Measurements from ENCODE around the gene ZNF407. TPM values are rescaled to one million over a fixed set of nuclear protein-coding genes. Genes with fewer than 3 reads are reported as not detected.

ZNF407 gene
- total and polyA plus RNA-seq, 2 of the 13 experiments (the other 11 are each of a cell fraction or from before 2014, with no cell fraction given), result 2.3 to 8.7 TPM

GRCh38 chr18:74856434-74856833 lies 258.8 kb downstream of the ZNF407 start:
- ATAC-seq (no peak), FAIRE-seq (no peak), DNase-seq (ENCODE audit: low spot score) (no peak)
- H3K27me3 ChIP-seq (ENCODE audit: control insufficient read depth in 1 of 2, insufficient read depth in 2 of 2, low read length in 2 of 2), result no peaks in the 10 kb centered on the region
- ChIA-PET CTCF (ENCODE audit: low intra/inter-chr PET ratio, low total read pairs) (no interaction called here), POLR2A (no interaction called here)
- H4K20me1 ChIP-seq (ENCODE audit: insufficient read depth, low read length), result no peaks in the 10 kb centered on the region
- no peaks in the 10 kb centered on the region for H3K79me2 ChIP-seq (ENCODE audit: insufficient read depth, low read length)
- no peak overlapping the region for H3K27ac ChIP-seq (ENCODE audit: extremely low read length, insufficient read depth, low read length)
- no peak overlapping the region for H3K4me2 ChIP-seq (ENCODE audit: low read depth, low read length)
- no peaks in the 10 kb centered on the region for H3K36me3 ChIP-seq (replicated peaks in 1 of 2; ENCODE audit: control insufficient read depth in 1 of 2, insufficient read depth in 2 of 2, low read length in 2 of 2)
- H3K9ac ChIP-seq (ENCODE audit: insufficient read depth, low read depth, low read length), result no peak overlapping the region
- in situ Hi-C loops (cut with HindIII; ENCODE audit: extremely low pct_ligation_motif_present, low pct_unique_long_range_greater_than_20kb) (no loop called here), intact Hi-C loops (cut with micrococcal nuclease; ENCODE audit: unreplicated experiment) (no loop called here)
- H3K4me3 ChIP-seq (replicated peaks in 1 of 3; ENCODE audit: insufficient read depth in 1 of 3, low read depth in 2 of 3, low read length in 3 of 3), result no peak overlapping the region
- H2AFZ ChIP-seq (ENCODE audit: low read length), result no peak overlapping the region
- H3K9me3 ChIP-seq (ENCODE audit: low read length), result no peaks in the 10 kb centered on the region
- no TSS peak for BruUV-seq (replicated peaks)
- no peaks in the 10 kb centered on the region for H3K4me1 ChIP-seq (ENCODE audit: insufficient read depth, low read length)
- TF ChIP-seq, protein P1, sequence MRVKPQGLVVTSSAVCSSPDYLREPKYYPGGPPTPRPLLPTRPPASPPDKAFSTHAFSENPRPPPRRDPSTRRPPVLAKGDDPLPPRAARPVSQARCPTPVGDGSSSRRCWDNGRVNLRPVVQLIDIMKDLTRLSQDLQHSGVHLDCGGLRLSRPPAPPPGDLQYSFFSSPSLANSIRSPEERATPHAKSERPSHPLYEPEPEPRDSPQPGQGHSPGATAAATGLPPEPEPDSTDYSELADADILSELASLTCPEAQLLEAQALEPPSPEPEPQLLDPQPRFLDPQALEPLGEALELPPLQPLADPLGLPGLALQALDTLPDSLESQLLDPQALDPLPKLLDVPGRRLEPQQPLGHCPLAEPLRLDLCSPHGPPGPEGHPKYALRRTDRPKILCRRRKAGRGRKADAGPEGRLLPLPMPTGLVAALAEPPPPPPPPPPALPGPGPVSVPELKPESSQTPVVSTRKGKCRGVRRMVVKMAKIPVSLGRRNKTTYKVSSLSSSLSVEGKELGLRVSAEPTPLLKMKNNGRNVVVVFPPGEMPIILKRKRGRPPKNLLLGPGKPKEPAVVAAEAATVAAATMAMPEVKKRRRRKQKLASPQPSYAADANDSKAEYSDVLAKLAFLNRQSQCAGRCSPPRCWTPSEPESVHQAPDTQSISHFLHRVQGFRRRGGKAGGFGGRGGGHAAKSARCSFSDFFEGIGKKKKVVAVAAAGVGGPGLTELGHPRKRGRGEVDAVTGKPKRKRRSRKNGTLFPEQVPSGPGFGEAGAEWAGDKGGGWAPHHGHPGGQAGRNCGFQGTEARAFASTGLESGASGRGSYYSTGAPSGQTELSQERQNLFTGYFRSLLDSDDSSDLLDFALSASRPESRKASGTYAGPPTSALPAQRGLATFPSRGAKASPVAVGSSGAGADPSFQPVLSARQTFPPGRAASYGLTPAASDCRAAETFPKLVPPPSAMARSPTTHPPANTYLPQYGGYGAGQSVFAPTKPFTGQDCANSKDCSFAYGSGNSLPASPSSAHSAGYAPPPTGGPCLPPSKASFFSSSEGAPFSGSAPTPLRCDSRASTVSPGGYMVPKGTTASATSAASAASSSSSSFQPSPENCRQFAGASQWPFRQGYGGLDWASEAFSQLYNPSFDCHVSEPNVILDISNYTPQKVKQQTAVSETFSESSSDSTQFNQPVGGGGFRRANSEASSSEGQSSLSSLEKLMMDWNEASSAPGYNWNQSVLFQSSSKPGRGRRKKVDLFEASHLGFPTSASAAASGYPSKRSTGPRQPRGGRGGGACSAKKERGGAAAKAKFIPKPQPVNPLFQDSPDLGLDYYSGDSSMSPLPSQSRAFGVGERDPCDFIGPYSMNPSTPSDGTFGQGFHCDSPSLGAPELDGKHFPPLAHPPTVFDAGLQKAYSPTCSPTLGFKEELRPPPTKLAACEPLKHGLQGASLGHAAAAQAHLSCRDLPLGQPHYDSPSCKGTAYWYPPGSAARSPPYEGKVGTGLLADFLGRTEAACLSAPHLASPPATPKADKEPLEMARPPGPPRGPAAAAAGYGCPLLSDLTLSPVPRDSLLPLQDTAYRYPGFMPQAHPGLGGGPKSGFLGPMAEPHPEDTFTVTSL (CRISPR knock-in tag; IDR thresholded peaks at IDR 0.05; ENCODE audit: borderline replicate concordance), result no peak
- TF ChIP-seq KLF13 (CRISPR knock-in tag; IDR thresholded peaks at IDR 0.05), result no peak
- TF ChIP-seq YEATS2 (CRISPR knock-in tag; IDR thresholded peaks at IDR 0.05; ENCODE audit: borderline replicate concordance), result no peak
- TF ChIP-seq CBFB (CRISPR knock-in tag; IDR thresholded peaks at IDR 0.05), result no peak
- no peak for TF ChIP-seq PBX3 (CRISPR knock-in tag; IDR thresholded peaks at IDR 0.05; ENCODE audit: borderline replicate concordance)
- no peak for TF ChIP-seq ONECUT2 (CRISPR knock-in tag; IDR thresholded peaks at IDR 0.05)
- no peak for TF ChIP-seq NFE2L2 (IDR thresholded peaks at IDR 0.05; ENCODE audit: low read length)
- no peak for TF ChIP-seq MEIS2 (CRISPR knock-in tag; IDR thresholded peaks at IDR 0.05)
- TF ChIP-seq CHD2 (IDR thresholded peaks at IDR 0.05; ENCODE audit: low read depth, low read length), result no peak
- no peak for TF ChIP-seq ZNF841 (CRISPR knock-in tag; IDR thresholded peaks at IDR 0.05; ENCODE audit: borderline replicate concordance)
- no peak for TF ChIP-seq ZNF17 (CRISPR knock-in tag; IDR thresholded peaks at IDR 0.05)
- TF ChIP-seq HNF1A (IDR thresholded peaks at IDR 0.05; ENCODE audit: low read depth), result no peak
- TF ChIP-seq HNF1A (CRISPR knock-in tag; IDR thresholded peaks at IDR 0.05; ENCODE audit: borderline replicate concordance), result no peak
- no peak for TF ChIP-seq ZNF235 (CRISPR knock-in tag; IDR thresholded peaks at IDR 0.05; ENCODE audit: borderline replicate concordance)
- TF ChIP-seq MAFK (conservative IDR thresholded peaks at IDR 0.05 in 1 of 2, IDR thresholded peaks at IDR 0.05 in 1 of 2; ENCODE audit: low read length in 2 of 2), result no peak
- no peak for TF ChIP-seq SAP130 (CRISPR knock-in tag; IDR thresholded peaks at IDR 0.05; ENCODE audit: low read depth)
